GM12872 (cell line): ENCODE results near the gene PLCD4.

ENCODE experiments used
- TF ChIP-seq, protein P1 (sequence below): IDR thresholded peaks from 3 replicates; pipeline ENCODE4 v1.5.1; 2011; ENCODE audit warnings: low read depth, mild to moderate bottlenecking, low read length, moderate library complexity; ENCODE audit not compliant: insufficient read depth

The PLCD4 gene

DNA sequence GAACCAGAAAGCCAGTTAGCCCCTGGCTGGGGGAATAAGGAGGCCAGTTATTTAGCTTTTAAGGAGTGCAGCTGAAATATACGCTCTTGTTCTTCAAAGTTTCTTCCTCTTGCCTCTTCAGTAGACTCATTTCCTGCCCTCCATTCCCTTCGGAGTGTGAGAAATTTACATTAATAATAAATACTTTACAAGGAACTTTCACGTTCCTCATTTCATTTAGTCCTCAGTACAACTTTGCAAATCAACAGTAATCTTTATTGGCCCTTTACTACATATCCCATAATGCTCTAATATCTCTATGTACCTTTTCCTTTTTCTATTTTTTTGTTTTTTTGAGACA is 15.6 kb downstream of the PLCD4 start:
- TF ChIP-seq, protein P1, sequence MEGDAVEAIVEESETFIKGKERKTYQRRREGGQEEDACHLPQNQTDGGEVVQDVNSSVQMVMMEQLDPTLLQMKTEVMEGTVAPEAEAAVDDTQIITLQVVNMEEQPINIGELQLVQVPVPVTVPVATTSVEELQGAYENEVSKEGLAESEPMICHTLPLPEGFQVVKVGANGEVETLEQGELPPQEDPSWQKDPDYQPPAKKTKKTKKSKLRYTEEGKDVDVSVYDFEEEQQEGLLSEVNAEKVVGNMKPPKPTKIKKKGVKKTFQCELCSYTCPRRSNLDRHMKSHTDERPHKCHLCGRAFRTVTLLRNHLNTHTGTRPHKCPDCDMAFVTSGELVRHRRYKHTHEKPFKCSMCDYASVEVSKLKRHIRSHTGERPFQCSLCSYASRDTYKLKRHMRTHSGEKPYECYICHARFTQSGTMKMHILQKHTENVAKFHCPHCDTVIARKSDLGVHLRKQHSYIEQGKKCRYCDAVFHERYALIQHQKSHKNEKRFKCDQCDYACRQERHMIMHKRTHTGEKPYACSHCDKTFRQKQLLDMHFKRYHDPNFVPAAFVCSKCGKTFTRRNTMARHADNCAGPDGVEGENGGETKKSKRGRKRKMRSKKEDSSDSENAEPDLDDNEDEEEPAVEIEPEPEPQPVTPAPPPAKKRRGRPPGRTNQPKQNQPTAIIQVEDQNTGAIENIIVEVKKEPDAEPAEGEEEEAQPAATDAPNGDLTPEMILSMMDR, result no peak

DNA sequence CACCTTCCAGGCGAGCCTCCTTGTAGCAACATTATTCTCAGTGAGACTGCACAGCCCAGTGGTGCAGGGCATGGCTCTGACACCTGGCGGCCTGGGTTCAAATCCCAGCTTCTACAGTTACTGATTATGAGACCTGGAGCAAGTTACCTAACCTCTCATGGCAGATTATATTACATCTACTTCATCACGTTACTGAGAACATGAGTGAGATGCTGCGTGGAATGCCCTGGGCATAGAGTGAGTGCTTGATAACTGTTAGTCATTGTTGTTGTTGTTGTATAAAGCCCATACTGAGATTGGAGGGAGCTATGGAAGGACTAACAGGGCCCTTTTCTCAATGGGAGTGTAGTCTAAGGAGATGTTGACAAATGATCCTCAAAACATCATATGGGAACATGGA is 18.7 kb downstream of the PLCD4 start:
- TF ChIP-seq, protein P1, result no peak

DNA sequence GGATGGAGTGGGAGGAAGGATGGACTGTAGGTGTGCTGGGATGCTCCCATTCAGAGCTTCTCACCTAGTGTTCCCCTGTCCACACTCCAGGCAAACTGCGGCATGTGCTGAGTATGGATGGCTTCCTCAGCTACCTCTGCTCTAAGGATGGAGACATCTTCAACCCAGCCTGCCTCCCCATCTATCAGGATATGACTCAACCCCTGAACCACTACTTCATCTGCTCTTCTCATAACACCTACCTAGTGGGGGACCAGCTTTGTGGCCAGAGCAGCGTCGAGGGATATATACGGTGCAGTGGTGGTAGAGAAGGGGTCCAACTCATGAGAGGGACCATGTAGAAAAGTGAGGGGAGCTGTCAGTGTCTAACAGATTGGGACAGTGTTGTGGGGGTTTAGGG is 20.2 kb downstream of the PLCD4 start:
- TF ChIP-seq, protein P1, result no peak

DNA sequence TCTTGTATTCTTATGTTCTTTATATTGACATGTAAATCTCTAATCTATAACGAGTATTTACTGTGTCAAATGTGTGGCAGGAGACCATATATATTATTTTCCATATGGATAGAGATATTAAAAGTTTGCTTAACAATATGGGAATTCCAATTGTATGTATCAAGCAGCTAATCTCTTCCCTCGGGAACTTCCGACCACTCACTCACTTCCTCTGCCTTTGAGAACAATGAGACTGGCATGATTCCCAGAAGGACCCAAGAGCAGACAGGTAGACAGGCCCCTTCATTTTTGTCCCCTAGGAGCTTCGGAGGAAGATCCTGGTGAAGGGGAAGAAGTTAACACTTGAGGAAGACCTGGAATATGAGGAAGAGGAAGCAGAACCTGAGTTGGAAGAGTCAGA is 24.1 kb downstream of the PLCD4 start:
- TF ChIP-seq, protein P1, result no peak

DNA sequence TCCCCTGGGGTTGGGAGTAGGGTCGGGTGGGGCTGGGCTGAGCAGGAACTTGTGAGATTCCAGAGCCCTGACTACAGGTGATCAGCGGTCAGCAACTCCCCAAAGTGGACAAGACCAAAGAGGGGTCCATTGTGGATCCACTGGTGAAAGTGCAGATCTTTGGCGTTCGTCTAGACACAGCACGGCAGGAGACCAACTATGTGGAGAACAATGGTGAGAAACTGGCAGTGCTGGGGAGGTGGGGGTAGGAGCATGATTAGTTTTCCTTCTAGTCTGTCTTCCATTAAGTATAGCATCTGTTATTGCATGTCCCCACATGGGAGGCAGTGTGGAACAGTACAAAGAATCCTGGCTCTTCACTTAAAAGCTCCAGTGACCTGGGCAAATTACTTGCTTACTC is 28.0 kb downstream of the PLCD4 start:
- TF ChIP-seq, protein P1, result no peak

DNA sequence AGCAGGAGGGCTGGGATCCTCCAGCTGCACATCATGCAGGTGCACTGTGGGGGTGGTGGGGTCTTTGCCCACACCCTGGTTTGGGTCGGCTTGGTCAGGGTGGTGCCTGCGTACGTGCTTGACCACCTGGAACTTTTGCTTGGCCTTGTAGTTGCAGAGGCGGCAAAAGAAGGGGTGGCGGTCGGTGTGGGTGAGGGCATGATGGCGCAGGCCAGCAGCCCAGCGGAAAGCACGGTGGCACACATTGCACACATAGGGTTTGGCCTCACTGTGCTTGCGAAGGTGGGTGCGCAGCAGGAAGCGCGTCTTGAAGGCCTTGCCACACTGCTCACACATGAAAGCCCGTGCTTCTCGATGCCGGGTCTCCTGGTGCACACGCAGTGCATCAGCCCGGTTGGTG is 30.7 kb downstream of the PLCD4 start:
- TF ChIP-seq, protein P1, result no peak

DNA sequence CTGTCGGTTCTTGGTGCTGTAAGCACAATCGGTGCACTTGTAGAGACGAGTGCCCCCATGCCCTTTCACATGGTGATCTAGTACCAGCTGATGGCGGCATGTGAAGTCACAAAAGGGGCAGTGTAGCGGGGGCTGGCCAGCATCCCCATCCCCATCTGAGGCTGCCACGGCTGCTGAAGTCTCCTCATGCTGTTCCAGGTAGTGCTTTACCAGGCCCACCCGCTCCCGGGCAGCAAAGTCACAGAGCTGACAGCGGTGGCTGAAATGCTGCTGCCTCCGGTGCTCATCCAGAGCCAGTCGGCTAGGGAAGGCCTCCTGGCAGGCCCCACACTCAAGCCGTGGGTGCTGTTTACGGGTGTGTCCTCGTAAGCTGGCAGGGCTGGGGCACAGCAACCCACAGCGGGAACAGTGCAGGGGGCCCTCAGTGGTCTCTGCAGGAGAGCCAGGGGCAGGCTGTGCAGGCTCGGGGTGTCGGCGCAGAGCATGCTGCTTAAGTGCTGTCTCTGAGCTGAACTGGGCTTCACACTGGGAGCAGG is 34.5 kb downstream of the PLCD4 start:
- TF ChIP-seq, protein P1, result no peak

DNA sequence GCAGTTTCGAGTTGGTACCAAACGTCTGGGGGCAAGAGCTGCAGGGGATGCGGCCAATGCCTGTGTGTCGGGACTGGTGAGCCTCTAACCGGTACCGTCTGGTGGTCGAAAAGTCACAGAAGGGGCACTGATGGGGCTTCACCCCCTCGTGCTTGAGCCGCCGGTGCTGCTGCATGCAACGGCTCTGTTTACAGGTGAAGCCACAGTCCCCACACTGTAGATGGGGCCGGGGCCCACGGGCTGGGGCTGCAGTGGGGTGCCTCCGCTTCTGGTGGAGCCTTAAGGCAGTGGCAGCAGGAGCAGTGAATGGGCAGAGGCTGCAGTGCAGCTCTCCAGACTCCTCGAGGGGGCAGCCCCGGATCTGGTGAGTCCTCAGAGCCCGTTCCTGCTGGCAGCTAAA is 35.1 kb downstream of the PLCD4 start:
- TF ChIP-seq, protein P1, result no peak
